ENCODE measurements around the gene GLB1L3.
"Not testable (repeated sequence)": the region's sequence is repeated elsewhere in the genome, so short reads cannot be mapped to it uniquely, and the experiment has no call there.

GLB1L3 gene

DNA sequence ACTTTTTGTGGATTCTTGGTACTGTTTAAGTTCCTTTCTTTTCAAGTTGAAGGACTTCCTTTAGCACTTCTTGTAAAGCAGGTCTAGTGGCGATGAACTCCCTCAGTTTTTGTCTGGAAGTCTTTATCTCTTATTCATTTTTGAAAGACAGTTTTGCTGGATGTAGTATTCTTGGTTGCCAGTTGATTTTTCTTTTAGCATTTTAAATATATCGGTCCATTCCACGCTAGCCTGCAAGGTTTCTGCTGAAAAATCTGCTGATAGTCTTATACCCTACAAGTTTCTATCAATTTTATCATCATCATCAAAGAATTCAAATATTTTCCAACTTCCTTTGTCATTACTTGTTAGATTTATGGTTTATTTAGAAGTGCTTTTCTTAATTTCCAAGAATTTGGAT lies 40.9 kb downstream of the GLB1L3 start:
- no peak for DNase-seq

DNA sequence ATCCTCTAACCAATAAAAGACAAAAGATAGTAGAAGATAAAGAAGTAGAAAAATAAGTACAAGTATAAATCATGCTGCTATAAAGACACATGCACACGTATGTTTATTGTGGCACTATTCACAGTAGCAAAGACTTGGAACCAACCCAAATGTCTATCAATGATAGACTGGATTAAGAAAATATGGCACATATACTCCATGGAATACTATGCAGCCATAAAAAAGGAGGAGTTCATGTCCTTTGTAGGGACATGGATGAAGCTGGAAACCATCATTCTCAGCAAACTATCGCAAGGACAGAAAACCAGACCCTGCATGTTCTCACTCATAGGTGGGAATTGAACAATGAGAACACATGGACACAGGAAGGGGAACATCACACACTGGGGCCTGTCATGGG lies 45.2 kb downstream of the GLB1L3 start:
- DNase-seq, result not testable (repeated sequence)

DNA sequence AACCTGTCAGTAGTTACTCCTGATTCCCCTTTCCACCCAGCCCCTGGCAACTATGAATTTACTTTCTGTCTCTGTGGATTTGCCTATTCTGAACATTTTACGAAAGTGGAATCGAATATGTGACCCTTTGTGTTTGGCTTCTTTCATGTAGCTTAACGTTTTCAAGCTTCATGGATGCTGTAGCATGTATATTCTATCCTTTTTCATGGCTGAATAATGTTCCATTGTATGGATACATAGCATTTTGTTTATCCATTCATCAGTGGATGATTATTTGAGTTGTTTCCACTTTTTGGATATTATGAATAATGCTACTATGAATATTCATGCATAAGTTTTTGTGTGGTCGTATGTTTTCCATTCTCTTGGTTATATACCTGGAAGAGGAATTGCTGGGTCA lies 46.4 kb downstream of the GLB1L3 start:
- no peak for DNase-seq

DNA sequence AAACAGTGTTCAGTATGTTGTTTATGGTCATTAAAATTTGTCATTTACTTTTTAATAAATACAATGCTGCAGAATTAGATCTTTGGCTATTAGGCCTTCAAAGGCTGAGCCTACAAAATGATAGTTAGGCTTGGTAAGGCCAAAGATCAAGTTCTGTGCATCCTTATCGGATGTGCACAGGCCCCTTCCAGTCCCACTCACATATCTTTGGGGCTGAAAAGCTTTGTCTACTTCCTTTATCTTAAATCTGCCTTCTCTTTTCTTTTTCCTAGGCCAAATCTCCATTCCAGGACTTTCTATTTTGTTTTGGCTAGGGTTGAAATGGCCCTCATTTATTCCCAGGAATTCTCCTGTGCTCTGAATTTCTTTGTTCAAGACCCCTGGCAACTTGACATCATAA lies 52.3 kb downstream of the GLB1L3 start:
- no peak for DNase-seq

DNA sequence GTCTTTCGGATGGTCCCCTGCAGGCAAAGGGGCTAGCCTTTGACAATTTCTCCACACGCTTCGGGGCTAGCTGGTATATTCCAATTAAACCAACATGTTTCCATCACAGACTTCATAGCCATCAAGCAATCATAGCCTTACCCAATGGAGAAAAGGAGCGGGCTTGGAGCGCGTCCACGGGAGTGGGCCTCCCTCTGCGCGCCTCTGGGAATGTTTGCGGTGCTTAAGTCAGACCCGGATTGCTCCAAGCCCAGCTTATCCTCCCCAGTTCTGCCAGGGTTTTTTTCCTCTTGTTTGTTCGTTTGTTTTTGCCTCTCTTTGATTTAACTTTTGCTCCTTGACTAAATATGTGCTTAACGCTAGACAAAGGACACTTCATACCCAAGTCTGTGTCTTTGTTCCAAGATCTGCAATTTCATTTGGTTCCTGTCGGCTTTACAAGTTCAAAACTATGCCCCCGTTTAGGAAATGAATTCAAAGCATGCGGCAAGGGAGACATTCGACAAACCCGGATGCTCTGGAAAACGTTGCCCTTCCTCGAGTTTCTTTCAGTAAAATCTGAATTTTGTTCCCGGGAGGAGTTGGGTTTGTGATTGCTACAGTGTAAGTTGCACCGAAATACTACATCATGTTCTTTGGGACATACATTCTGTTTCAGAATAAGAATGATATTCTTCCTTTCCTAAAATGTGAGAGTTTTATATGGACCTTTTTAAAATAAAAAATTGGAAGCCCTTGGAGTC lies 54.6 kb downstream of the GLB1L3 start:
- DNase-seq, result no peak

DNA sequence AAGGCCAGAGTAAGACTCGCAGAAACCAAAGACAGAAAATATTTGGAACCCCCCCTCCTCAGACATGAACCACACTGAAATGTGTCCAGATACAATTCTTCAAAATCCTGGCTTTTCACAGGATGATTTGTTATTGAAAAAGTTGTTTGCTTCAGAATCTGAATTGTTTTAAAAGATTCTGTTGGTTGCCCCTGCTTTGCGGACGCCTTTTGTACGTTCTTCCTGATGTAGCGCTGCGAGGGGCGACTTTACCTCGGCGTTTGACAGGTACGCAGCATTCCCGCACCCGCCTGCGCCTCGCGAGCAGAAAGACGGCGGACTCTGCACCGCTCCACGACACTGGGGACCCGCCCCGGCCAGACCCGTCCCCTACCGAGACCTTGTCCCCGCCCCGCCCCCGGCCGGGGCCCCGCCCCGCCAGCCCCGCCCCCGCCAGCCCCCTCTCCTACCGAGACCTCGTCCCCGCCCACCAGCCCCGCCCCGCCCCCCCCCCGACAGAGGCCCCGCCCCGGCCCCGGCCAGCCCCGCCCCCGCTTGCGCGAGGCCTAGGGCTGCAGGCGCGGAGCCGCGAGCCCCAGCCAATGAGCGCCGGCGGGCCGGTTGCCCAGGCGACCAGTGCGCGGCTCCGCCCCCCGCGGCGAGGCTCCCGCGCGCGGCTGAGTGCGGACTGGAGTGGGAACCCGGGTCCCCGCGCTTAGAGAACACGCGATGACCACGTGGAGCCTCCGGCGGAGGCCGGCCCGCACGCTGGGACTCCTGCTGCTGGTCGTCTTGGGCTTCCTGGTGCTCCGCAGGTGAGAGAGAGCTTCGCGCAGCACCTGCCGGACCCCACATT lies 55.4 kb downstream of the GLB1L3 start, which contains the start of gene GLB1L2:
Gene GLB1L2, plus strand, starts transcription at position 635 of the 835 bp plus-strand sequence. Its CDS starts 74 bp downstream, at position 709.
- DNase-seq, result peak; percentile 27 to 29

DNA sequence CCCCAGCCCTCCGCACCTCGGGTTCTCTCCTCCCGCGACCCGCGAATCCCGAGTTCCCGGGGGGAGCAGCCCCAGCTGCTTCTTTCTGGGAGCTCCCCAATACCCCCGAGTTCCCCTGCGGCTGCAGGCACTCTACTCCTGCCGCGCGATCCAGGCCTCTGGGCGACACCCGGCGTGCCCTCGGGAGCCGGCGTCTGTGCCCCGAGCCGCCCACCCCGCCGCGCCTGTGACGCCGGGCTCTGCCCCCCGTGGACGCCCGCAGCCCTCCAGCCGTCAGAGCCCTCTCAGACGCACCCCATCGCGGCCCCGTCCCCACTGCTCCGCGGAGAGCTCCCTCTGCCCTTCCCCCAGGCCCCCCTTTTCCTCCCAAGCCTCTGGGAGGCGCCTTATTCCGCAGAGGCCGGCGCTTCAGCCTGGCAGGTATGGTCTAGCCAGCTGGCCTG lies 56.0 kb downstream of the GLB1L3 start:
- no peak for DNase-seq

DNA sequence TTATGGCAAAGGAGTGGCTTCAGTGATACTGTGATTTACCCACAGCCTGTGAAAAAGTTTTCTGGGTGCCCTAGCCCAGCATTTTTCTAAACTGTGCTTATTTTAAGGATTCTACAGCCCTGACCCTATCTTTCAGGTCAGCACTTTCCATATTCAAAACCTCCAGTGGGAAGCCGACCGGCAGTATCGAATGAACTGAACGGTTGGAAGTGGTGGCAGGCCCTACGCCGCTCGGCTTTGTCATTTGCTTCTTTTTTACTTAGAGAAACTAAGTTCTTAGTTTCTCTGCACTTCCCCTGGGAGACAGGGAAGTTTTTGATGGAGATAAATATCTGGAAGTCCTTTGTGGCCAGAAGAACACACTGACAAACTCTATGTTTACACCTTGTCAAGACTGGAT lies 56.6 kb downstream of the GLB1L3 start:
- DNase-seq, result no peak

DNA sequence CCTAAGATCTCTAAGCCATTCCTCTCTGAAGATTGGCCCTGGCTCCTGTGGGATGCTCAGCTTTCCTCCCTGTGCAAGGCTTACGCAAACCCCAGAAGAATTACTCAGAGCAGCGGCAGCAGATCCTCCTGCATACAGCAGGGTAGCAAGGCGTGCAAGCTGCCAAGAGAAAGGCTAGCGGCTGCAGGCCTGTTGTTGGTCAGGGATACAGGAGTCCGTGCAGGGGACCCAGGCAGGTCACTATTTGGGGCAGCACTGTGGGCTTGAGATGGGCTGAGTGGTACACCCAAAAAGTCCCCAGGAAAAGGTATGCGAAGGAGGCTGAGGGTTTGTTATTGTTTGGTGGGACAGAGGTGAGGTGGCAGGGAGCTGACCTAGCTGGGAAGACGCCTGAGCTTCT lies 57.1 kb downstream of the GLB1L3 start:
- no peak for DNase-seq

DNA sequence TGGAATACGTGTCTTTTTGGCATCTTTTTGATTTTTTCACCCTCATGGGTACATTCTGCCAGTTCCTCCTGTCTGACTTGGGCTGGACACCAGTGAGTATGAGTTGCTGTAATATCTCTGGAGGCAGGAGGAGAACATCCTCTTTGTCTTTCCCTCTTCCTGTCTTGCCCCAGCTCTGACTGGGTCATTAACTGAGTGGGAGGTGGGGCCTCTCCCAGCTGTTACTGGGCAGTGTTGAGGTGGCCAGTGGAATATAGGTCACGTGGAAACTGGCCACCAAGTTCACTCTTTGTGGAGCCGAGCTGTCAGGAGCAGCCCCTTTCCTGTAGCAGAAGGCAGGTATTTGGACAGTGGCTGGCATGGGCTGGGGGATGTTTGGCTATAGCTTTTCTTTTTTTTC lies 57.8 kb downstream of the GLB1L3 start:
- peak; percentile 65 to 73 for DNase-seq

DNA sequence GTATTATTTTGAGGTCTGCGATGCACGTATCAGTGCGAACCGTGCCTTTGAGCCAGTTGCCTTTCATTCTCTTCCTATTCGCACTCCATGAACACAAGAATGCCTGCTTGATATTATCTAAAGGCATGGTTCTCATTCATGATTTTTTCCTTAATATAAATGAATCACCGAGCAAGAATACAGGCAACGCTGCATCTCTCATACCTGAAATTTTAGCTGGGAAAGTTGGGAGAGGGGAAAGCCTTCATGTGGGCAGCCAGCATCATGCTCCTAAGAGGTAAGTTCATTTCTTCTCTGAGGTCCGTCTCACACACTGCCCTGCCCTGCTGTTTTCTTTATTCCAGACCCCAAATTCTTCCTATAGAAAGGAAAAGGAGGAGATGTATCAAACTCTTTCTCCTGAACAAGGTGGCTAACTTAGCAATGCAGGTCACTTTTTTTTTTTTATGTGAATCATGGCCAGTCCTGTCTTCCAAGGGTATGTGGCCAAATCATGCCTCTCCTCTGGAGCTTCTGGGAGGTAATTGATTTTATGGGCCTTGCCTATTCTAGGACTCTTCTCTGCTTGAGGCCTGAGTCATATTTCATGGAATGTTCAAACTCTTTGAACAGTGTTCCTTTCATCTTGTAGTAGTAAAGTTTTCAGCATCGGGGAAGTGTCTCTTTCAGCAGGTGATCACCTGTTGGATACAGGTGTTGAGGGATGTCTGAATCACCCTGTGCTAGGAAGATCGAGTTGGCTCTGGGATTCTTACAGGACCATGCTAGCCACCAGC lies 58.8 kb downstream of the GLB1L3 start:
- DNase-seq, result no peak

DNA sequence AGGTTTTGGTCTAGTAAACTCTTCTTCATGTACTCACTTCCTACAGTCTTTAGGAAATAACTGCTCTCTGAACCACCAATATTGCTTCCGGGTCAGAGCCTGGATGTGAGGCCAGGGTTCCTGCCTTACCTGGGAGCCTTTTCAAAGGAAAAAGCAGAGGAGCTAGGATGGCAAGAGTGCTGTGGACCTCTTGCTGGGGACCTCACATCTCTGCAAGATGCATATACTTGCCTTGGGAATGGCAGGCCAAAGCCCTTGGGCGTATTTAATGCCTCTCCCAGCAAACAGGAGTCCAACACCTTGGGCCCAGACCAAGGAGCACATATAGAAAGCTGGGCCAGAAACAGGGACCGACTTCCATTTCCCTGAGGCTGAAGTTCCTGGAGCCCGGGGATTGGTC lies 60.9 kb downstream of the GLB1L3 start:
- DNase-seq, result no peak

DNA sequence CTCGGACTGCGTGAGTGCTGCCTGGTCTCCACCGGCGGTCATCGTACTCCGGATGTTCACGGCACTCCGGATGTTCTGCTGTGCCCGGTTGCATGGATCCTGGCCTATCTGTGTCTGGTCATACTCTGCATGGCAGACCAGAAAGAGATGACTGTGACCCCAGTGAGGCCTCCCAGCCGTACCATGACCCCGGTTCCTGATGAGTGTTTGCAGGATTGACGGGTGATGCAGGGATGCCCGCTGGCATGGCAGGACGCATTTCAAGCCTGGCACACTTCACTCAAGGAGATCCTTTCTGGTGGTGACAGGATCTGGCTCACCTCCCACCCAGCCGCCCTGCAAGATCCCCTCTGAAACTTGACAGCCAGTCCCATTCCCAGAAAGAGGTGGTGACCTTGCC lies 61.9 kb downstream of the GLB1L3 start:
- DNase-seq, result no peak

DNA sequence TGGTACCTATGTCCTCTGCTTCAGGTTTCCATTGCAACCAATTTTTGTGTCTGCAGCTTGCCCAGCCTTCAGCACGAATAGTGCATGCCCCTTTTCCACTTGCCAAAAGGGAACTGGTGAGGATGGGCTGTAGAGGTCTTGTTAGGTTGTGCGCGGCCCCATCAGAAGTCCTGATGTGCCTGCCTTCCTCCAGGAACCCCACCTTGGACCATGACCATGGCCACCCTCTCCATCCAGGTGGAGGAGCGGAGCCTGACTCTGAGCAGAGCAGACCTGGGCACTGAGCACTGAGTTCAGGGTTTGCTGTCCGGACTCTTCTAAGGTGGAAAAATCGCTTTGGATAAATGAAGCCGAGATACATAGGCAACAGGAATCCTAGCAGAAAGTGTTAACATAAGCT lies 62.5 kb downstream of the GLB1L3 start:
- DNase-seq, result no peak

DNA sequence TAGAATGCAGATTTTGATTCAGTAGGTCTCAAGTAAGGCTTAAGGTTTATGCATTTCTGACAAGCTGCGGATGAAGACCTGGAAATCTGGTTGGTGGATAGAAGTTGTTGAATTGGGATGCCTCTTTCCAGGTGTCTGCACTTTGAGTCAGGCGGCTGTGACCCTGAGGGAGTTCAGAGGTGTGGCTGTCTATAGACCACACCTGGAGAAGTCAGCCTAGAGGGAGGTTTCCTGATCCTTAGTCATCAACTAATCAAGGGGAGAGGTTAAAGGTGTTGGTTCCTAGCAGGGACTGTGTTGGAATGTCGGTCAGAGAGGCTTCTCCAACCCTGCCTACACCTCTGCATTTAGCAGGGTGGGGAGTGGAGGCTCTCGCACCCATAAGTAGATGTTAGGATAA lies 63.6 kb downstream of the GLB1L3 start:
- DNase-seq, result no peak

DNA sequence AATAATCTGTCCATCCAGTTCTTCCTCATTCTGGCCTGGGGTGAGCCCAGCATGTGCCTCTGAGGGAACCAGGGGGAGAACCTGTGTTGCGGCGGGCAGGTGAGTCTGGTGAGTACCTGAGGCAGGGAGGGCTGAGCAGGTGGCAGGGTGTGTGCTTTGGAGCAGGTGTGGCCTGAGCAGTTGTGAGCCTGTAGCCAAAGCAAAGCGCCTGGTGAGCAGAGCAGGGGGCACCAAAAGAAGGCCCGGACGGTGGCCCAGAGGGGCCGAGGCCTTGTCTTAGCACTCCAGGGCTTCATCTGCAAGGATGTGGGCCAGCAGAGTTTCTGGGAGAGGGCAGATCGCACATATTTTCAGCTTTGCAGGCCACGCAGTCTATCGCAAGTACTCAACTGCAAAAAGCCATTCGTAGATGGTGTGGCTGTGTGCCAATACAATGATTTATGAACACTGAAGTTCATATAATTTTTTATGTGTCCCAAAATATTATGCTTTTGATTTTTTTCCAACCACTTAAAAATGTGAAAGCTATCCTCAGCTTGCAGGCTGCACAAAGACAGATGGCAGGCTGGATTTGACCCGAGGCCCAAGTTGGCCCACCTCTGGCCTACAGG lies 64.3 kb downstream of the GLB1L3 start:
- DNase-seq, result no peak

DNA sequence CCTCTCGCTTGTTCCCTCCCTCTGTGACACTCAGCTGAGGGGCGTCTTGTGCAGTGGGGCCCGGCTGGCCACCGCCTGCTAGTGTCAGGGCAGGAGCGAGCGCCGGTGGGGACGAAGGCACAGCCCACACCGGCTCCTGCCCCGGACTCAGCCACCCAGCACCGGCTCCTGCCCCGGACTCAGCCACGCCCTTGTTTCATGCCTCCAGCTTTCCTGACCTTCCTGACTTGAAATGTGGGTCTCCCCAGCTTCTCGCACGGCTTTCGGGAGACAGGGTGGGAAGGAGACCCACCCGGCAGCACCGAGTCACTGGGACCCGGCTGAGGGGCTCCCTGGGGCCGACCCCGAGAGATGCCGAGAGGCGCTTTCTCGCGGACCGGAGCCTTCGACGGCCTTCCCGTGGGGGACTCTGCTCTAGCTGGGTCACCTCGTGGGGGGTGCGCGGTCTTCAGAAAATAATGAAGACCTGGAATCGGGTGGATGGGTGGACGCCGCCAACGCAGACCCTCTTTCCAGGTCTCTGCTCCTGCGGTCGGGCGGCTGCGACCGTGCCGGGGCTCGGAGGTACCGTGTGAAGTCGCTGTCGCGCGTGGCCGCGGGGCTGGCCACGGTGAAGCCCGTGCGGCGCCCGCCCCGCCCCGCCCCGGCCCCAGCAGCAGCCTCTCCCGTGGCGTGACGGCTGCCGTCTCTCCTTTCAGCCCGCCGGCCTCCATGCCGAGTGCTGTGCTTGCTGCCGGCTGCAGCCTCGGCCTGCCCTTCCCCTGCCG lies 65.8 kb downstream of the GLB1L3 start:
- DNase-seq, result no peak

DNA sequence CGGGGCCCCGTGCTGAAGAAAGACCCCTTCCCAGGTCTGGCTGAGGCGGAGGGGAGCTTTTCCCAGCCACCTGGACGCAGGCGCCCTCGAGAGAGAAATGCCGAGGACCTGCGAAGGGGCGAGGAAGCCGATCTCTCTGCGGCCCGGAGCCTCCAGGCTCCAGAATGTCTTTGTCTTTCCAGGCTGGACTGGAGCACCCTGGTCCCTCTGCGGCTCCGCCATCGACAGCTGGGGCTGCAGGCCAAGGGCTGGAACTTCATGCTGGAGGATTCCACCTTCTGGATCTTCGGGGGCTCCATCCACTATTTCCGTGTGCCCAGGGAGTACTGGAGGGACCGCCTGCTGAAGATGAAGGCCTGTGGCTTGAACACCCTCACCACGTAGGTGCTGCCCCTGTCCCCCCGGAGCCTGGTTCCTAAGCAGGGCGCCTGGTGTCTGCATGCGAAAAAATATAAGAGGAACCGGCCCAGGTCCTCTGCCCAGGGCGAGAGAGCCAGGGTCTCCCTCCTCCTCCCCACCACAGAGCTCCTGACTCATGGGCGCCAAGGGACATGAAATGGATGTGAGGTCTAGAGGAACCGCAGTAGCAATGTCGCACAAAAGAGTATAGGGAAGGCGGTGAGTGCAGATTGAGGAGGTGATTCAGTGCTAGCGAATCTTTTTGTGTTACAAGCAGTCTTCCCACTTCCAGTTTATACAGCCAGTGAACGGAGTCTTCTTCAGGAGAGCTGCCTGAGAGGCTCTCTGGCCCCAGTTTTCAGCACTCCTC lies 66.6 kb downstream of the GLB1L3 start:
- no peak for DNase-seq

DNA sequence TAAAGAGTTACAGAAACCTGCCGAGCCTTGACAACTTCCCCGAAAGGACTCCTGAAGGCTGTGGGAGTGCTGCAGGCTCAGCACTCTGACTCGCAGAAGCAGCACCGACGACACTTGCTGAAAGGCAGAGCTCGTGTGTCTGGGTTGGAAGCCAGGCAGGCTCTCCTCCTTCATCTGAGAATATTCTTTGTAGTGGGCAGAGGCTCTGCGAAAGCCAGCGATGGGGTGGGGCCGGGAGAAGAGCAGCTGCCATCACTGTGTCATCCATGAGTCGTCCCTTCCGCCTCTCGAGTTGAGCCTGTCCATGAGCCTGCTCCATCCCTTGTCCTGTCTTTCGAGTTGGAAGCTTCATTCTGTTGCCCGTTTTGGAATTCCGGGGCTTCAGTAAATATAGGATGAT lies 67.5 kb downstream of the GLB1L3 start:
- no peak for DNase-seq

DNA sequence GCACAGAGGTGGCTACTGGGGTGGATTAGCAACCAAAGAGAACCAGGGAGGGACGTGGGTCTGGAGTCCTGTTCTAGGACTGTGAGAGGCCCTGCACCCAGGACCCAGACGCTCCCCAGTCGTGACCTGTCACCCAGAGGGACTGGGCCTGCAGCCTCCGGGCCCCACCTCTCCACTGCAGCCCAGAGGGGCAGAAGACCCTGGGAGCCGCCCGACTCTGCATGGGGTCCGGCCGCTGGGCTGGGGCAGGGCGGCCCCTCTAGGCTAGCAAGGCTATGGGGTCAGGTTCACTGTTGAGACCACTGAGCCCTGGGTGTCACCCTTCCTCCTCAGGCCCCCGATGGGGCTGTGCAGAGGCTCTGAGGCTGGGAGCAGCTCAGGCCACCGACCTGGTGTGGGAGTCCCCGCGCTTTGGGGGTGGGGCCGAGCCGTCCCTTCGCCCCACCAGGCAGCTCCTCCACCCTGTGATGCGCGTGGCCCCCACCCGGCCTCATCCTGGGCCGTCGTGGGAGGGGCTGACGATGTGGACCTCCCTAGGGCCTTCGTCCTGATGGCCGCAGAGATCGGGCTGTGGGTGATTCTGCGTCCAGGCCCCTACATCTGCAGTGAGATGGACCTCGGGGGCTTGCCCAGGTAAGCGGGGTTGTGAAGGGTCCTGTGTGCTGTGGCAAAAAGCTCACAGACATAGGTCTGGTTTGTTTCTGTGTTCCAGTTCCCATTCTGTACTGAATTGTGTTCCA lies 68.5 kb downstream of the GLB1L3 start:
- DNase-seq, result not testable (repeated sequence)

DNA sequence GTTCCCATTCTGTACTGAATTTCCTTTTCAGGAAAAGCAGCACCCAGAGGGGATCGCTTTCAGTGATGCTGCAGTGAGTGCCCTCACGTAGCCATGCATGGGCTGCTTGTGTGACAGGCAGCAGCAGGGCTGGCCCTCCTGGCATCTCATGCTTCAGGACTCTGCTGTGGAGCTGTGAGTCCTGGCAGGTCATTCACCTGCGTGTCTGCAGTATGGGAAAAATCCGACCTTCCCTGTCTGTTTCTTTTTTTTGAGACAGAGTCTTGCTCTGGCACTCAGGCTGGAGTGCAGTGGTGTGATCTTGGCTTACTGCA lies 69.0 kb downstream of the GLB1L3 start:
- no peak for DNase-seq

Data from inflammatory macrophage treated with lipopolysaccharide for 1 hour (primary cell).